A549 treated with CpdA at 1 μM for 4 hours (cell line): ENCODE results near the gene INPP5E. TPM values are rescaled to one million over a fixed set of nuclear protein-coding genes. Genes with fewer than 3 reads are reported as not detected.

Source experiments
- total RNA-seq: library from RNA; stranded (reverse); fragments of 200-300 nt; extraction: Qiagen RNA extraction; gene quantifications from 5 replicates; pipeline ENCODE4 v1.2.3, GENCODE V29; 2022; ENCODE audit warnings: low read depth

Gene INPP5E, protein sequence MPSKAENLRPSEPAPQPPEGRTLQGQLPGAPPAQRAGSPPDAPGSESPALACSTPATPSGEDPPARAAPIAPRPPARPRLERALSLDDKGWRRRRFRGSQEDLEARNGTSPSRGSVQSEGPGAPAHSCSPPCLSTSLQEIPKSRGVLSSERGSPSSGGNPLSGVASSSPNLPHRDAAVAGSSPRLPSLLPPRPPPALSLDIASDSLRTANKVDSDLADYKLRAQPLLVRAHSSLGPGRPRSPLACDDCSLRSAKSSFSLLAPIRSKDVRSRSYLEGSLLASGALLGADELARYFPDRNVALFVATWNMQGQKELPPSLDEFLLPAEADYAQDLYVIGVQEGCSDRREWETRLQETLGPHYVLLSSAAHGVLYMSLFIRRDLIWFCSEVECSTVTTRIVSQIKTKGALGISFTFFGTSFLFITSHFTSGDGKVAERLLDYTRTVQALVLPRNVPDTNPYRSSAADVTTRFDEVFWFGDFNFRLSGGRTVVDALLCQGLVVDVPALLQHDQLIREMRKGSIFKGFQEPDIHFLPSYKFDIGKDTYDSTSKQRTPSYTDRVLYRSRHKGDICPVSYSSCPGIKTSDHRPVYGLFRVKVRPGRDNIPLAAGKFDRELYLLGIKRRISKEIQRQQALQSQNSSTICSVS
- total RNA-seq, result 13.8 to 20.7 TPM (median 18.4 TPM) in 5 replicates

DNA sequence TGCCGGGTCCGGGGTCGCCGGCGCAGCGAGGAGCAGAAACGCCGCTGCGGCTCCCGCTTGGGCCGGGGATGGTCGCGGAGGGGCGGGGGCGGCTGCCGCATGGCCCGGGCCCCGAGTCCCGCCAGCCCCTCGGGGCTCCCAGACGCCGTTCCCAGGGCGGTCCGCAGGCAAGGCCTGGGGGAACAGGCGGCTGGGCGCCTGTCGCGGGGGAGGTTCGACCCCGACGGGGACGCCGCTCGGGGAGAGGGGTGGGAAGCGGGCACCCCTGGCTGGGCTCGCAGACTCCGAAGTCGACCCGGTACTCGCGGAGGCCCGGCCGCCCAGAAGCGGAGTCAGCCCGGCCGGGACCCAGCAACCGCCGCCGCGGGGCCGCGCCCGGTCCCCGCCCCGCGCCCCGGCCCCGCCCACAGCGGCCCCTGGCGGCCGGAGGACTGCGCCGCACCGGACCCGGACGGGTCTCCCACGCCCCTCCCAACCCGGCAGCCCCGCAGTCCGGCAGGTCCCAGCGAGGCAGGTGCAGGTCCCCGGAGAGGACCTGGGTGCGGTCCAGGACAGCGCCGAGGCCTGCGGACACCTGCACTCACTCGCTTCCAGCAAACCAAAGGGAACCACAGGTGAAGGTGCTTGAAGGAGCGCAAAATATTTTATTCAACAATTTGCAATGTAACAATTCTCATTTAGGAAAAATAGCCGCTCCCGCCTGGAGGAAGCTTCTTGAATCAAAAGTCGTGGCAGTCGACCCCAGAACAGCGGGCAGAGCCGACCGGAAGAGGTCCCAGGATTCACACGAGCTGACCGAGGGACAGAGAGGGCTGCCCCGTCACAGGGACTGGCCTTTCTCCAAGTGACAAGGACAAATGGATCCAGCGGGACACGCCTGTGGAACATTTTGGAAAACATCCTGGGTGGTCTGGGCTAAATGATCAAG is at the start of gene INPP5E:
INPP5E (minus strand) TSS at position 365 of the 928 bp plus-strand sequence. CDS start 426 bp downstream, outside the sequence.

DNA sequence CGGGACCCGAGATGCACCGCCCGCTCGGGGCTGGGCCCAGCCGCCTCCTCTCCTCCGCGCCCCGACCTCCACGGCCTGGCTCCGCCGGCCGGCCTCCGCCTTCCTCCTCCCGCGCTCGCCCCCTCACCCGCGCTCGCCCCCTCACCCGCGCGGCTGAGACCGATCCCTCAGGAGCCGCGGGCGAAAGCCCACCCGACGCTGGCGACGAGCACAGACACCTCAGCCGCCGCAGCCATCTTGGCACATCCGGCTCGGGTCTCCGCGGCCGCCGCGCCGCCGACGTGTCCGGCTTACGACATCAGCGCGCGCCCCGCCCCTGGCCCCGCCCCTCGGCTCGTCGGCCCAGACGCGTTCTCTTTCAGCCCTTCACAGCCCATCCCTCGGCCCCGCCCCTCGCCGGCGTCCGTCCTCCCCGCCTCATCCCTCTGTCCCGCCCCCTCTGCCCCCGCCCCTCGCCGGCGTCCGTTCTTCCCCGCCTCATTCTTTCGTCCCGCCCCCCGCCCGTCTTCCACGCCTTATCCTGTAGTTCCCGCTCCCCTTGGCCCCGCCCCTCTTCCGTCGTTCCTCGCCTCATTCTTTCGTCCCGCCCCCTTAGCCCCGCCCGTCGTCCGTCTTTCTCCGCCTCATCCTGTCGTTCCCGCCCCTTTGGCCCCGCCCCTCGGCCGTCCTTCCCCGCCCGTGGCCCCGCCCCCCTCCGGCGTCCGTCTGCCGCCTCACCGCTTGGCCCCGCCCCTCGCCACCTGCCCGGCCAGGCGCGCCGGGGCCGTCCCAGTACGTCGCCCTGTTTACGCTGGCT is 43.3 kb upstream of the INPP5E start, which contains the start of gene SEC16A:
SEC16A (minus strand) TSS at position 248 of the 796 bp plus-strand sequence. CDS start 5,425 bp downstream, outside the sequence.

DNA sequence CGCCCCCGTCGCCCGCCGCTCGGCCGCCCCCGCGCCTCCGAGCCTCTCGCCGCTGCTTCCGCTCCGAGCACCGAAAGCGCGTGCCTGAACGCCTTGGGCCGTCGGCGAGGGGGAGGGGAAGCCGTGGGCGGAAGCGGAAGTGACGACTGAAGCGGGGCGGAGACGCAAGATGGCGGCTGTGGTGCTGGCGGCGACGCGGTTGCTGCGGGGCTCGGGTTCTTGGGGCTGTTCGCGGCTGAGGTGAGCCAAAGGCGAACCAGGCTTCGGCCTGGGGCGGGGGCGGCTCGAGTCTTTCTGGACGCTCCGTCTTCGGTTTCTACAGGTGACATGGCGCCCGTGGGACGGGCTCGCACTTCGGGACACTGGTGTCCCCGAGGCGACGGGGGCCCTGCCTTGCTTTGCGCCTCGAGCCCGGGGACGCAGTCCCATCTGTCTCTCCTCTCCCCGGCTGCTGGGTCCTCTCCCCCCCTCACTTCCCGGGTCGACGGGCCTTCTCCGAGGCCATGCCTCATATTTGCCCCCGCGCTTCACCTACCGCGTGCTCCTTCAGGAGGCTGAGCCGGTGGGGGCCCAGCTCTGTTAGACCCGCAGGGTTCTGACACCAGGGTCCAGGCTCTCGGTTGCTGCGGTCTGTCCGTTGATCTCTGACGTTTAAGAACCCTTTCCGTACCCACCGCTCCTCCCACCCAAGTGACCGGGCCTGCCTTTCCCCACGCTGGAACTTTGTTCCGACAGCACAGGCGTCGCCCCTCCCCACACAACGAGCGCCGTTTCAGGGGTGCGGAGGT is 29.0 kb downstream of the INPP5E start, which contains the start of the genes ENTR1 and PMPCA:
ENTR1 (minus strand) TSS at position 115 of the 788 bp plus-strand sequence. CDS start 217 bp downstream, outside the sequence.
PMPCA (plus strand) TSS at position 159 of the 788 bp plus-strand sequence; CDS start at position 170, 11 bp downstream.

DNA sequence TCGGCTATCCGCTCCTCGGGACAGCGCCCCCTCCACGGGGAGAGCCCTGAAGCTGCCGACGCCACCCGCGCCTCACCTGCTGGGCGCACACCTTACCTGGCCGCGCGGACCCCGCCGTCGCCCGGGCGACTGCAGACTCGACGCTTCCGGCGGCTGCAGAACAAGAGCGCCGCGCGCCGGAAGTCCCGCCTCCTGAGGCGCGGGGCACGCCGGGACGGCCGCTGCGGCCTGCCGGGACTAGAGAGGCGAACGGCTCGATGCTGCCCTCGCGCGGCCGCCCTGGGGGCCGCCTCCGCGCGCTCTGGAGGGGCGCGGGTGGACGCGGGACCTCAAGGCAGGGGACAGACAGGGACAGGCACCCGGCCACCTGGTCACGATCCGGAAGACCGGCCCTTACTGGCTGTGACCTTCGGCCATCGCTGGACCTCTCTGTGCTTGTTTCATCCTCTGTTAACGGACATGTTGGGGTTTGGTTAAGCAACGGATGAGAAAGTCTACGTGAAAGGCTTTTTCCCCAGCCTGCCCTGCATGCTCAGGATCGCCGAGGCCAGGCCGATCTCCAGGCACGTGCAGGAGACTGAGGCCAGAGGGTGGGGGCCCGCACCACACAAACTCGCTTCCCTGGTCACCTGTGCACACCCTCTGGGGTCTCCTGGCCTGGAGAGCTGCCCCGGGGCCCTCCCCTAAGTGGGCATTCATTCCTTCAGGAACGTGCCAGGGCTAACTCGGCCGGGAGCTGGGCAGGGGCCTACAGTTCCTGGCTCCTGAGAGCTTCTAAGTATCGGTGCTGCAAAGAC is 39.4 kb downstream of the INPP5E start, which contains the start of gene SNAPC4:
SNAPC4 (minus strand) TSS at position 133 of the 797 bp plus-strand sequence. CDS start 1,742 bp downstream, outside the sequence.

Other genes starting within 250 kb of the INPP5E start
- 0.08 to 0.12 TPM (median 0.09 TPM) in 4 of 5 replicates, not detected in the other for gene LHX3, start 234.7 kb downstream of the INPP5E start, total RNA-seq
- 26.6 to 30.1 TPM (median 28.8 TPM) in 5 replicates for gene QSOX2, start 194.0 kb downstream of the INPP5E start, total RNA-seq
- not detected in 5 replicates for gene CCDC187, start 135.8 kb downstream of the INPP5E start, total RNA-seq
- gene GPSM1, start 112.3 kb downstream of the INPP5E start, total RNA-seq, result 8.7 to 13.6 TPM (median 11.4 TPM) in 5 replicates
- gene DNLZ, start 76.1 kb downstream of the INPP5E start, total RNA-seq, result 17.8 to 41.5 TPM (median 38.2 TPM) in 5 replicates
- 0.69 to 2.4 TPM (median 1.2 TPM) in 5 replicates for gene CARD9, start 66.2 kb downstream of the INPP5E start, total RNA-seq
- gene SNAPC4, start 39.7 kb downstream of the INPP5E start, total RNA-seq, result 11.8 to 14.6 TPM (median 13.2 TPM) in 5 replicates
- 65.8 to 76.1 TPM (median 74.2 TPM) in 5 replicates for gene ENTR1, start 29.2 kb downstream of the INPP5E start, total RNA-seq
- 73.6 to 104 TPM (median 78.7 TPM) in 5 replicates for gene PMPCA, start 29.2 kb downstream of the INPP5E start, total RNA-seq
- 58.8 to 69.2 TPM (median 63.2 TPM) in 5 replicates for gene SEC16A, start 43.2 kb upstream of the INPP5E start, total RNA-seq
- gene NOTCH1, start 106.2 kb upstream of the INPP5E start, total RNA-seq, result 8.7 to 12.2 TPM (median 10.8 TPM) in 5 replicates
- 39.5 to 60.2 TPM (median 52.8 TPM) in 5 replicates for gene EGFL7, start 223.1 kb upstream of the INPP5E start, total RNA-seq
- gene AGPAT2, start 247.6 kb upstream of the INPP5E start, total RNA-seq, result 64.9 to 110 TPM (median 102 TPM) in 5 replicates